ENCODE data around the gene TRMU. TPM values are rescaled to one million over a fixed set of nuclear protein-coding genes. Genes with fewer than 3 reads are reported as not detected.

The TRMU gene
- total RNA-seq, 5 donors from 2014 or later (not counting 1 experiment from before 2014, with no cell fraction given) = 62.8 to 92.1 (median 77.5) TPM

GRCh38 chr22:46381731-46382130 lies 46.2 kb downstream of the TRMU start:
- H3K36me3 ChIP-seq (ENCODE audit: control insufficient read depth in 2 of 2, extremely low read depth in 1 of 2, insufficient read depth in 1 of 2, low read length in 1 of 2) = no peaks in the 10 kb centered on the region
- Mint-ChIP-seq H3K9me3 (no peaks in the 10 kb centered on the region), H3K27ac (no peak overlapping the region), H3K4me3 (no peak overlapping the region), H3K36me3 (peaks cover under 1% of the 10 kb centered on the region), H3K4me1 (no peaks in the 10 kb centered on the region), H3K27me3 (no peaks in the 10 kb centered on the region)
- peaks cover 0 to 10% of the 10 kb centered on the region in 2 experiments for H3K27me3 ChIP-seq (replicated peaks in 1 of 2; ENCODE audit: control insufficient read depth in 2 of 2, extremely low read depth in 1 of 2, insufficient read depth in 2 of 2, low read length in 1 of 2)
- no peak overlapping the region for H3K4me3 ChIP-seq (ENCODE audit: control insufficient read depth in 1 of 2, extremely low read depth in 1 of 2, low read length in 1 of 2)
- DNase-seq = no peak
- CTCF ChIA-PET = no interaction called here
- H3K4me1 ChIP-seq (ENCODE audit: control insufficient read depth in 1 of 2, extremely low read depth in 1 of 2, insufficient read depth in 2 of 2, low read length in 2 of 2) = no peaks in the 10 kb centered on the region
- no peak overlapping the region for H3K27ac ChIP-seq (ENCODE audit: low read length)
- 96% methylated on average over 25 of the region's 27 CpGs for WGBS (ENCODE audit: insufficient coverage)
- no peaks in the 10 kb centered on the region for H3K9me3 ChIP-seq
- ATAC-seq (replicated peaks in 1 of 4) = no peak
- POLR2A ChIA-PET = no interaction called here

- 96% methylated on average over 15 of the region's 15 CpGs for WGBS (ENCODE audit: insufficient coverage)
- H3K4me3 Mint-ChIP-seq = no peak overlapping the region
- H3K4me3 ChIP-seq (ENCODE audit: control insufficient read depth in 1 of 2, extremely low read depth in 1 of 2, low read length in 1 of 2) = no peak overlapping the region
- H3K36me3 ChIP-seq (ENCODE audit: control insufficient read depth in 2 of 2, extremely low read depth in 1 of 2, insufficient read depth in 1 of 2, low read length in 1 of 2) = no peaks in the 10 kb centered on the region
- H3K4me1 Mint-ChIP-seq = no peaks in the 10 kb centered on the region
- H3K4me1 ChIP-seq (ENCODE audit: control insufficient read depth in 1 of 2, extremely low read depth in 1 of 2, insufficient read depth in 2 of 2, low read length in 2 of 2) = no peaks in the 10 kb centered on the region
- H3K27me3 Mint-ChIP-seq = no peaks in the 10 kb centered on the region
- no peaks in the 10 kb centered on the region for H3K9me3 ChIP-seq
- DNase-seq (no peak), ATAC-seq (replicated peaks in 1 of 4) (no peak)
- no peaks in the 10 kb centered on the region for H3K36me3 Mint-ChIP-seq
- H3K27ac ChIP-seq (ENCODE audit: low read length) = no peak overlapping the region
- H3K9me3 Mint-ChIP-seq = no peaks in the 10 kb centered on the region
- H3K27me3 ChIP-seq (replicated peaks in 1 of 2; ENCODE audit: control insufficient read depth in 2 of 2, extremely low read depth in 1 of 2, insufficient read depth in 2 of 2, low read length in 1 of 2) = peaks cover 0 to 10% of the 10 kb centered on the region in 2 experiments
- no peak overlapping the region for H3K27ac Mint-ChIP-seq
- ChIA-PET POLR2A (no interaction called here), CTCF (no interaction called here)
Observed at GRCh38 chr22:46382524-46382923, 47.0 kb downstream of the TRMU start.

- Histone ChIP-seq H3K36me3 (ENCODE audit: control insufficient read depth in 2 of 2, extremely low read depth in 1 of 2, insufficient read depth in 1 of 2, low read length in 1 of 2) (no peaks in the 10 kb centered on the region), H3K4me1 (ENCODE audit: control insufficient read depth in 1 of 2, extremely low read depth in 1 of 2, insufficient read depth in 2 of 2, low read length in 2 of 2) (no peaks in the 10 kb centered on the region), H3K27me3 (replicated peaks in 1 of 2; ENCODE audit: control insufficient read depth in 2 of 2, extremely low read depth in 1 of 2, insufficient read depth in 2 of 2, low read length in 1 of 2) (peaks cover 0 to 30% of the 10 kb centered on the region in 2 experiments), H3K4me3 (ENCODE audit: control insufficient read depth in 1 of 2, extremely low read depth in 1 of 2, low read length in 1 of 2) (no peak overlapping the region), H3K27ac (ENCODE audit: low read length) (no peak overlapping the region), H3K9me3 (no peaks in the 10 kb centered on the region)
- peaks cover 0 to 4% of the 10 kb centered on the region in 2 donors for H3K27me3 Mint-ChIP-seq
- no peak overlapping the region for H3K27ac Mint-ChIP-seq
- CTCF ChIA-PET = no interaction called here
- no peak overlapping the region for H3K4me3 Mint-ChIP-seq
- H3K9me3 Mint-ChIP-seq = no peaks in the 10 kb centered on the region
- H3K4me1 Mint-ChIP-seq = no peaks in the 10 kb centered on the region
- ATAC-seq (replicated peaks in 1 of 4) (no peak), DNase-seq (no peak)
- no peaks in the 10 kb centered on the region for H3K36me3 Mint-ChIP-seq
- POLR2A ChIA-PET = no interaction called here
- WGBS (ENCODE audit: insufficient coverage) = 97% methylated on average over 26 of the region's 27 CpGs
Observed at GRCh38 chr22:46386312-46386711, 50.8 kb downstream of the TRMU start.

- WGBS (ENCODE audit: insufficient coverage) = 91% methylated on average over 8 of the region's 11 CpGs
- CTCF ChIA-PET = no interaction called here
- peaks cover 0 to 4% of the 10 kb centered on the region in 2 donors for H3K27me3 Mint-ChIP-seq
Observed at GRCh38 chr22:46387748-46388147, 52.2 kb downstream of the TRMU start.

GRCh38 chr22:46388647-46389046 lies 53.1 kb downstream of the TRMU start:
- ATAC-seq (replicated peaks in 1 of 4) = no peak
- H3K27ac Mint-ChIP-seq = no peak overlapping the region
- peaks cover under 1 to 2% (median 1%) of the 10 kb centered on the region in 3 donors for H3K4me1 Mint-ChIP-seq
- 75% methylated on average over 5 of the region's 10 CpGs for WGBS (ENCODE audit: insufficient coverage)
- Histone ChIP-seq H3K27ac (ENCODE audit: low read length) (no peak overlapping the region), H3K4me1 (ENCODE audit: control insufficient read depth in 1 of 2, extremely low read depth in 1 of 2, insufficient read depth in 2 of 2, low read length in 2 of 2) (peaks cover 0 to 2% of the 10 kb centered on the region in 2 experiments), H3K27me3 (replicated peaks in 1 of 2; ENCODE audit: control insufficient read depth in 2 of 2, extremely low read depth in 1 of 2, insufficient read depth in 2 of 2, low read length in 1 of 2) (peaks cover 0 to 38% of the 10 kb centered on the region in 2 experiments), H3K4me3 (ENCODE audit: control insufficient read depth in 1 of 2, extremely low read depth in 1 of 2, low read length in 1 of 2) (no peak overlapping the region), H3K9me3 (no peaks in the 10 kb centered on the region), H3K36me3 (ENCODE audit: control insufficient read depth in 2 of 2, extremely low read depth in 1 of 2, insufficient read depth in 1 of 2, low read length in 1 of 2) (no peaks in the 10 kb centered on the region)
- H3K36me3 Mint-ChIP-seq = no peaks in the 10 kb centered on the region
- H3K27me3 Mint-ChIP-seq = peaks cover 0 to 4% of the 10 kb centered on the region in 2 donors
- ChIA-PET CTCF (no interaction called here), POLR2A (no interaction called here)
- H3K4me3 Mint-ChIP-seq = no peak overlapping the region
- no peaks in the 10 kb centered on the region for H3K9me3 Mint-ChIP-seq
- DNase-seq = no peak

More at GRCh38 chr22:46387748-46388147, 52.2 kb downstream of the TRMU start:
- no peak overlapping the region for H3K27ac ChIP-seq (ENCODE audit: low read length)
- H3K9me3 Mint-ChIP-seq = no peaks in the 10 kb centered on the region
- no peak overlapping the region for H3K4me3 ChIP-seq (ENCODE audit: control insufficient read depth in 1 of 2, extremely low read depth in 1 of 2, low read length in 1 of 2)
- H3K9me3 ChIP-seq = no peaks in the 10 kb centered on the region
- ATAC-seq (replicated peaks in 1 of 4) (no peak), DNase-seq (no peak)
- H3K27ac Mint-ChIP-seq = no peak overlapping the region
- peaks cover 0 to 35% of the 10 kb centered on the region in 2 experiments for H3K27me3 ChIP-seq (replicated peaks in 1 of 2; ENCODE audit: control insufficient read depth in 2 of 2, extremely low read depth in 1 of 2, insufficient read depth in 2 of 2, low read length in 1 of 2)
- no peaks in the 10 kb centered on the region for H3K36me3 Mint-ChIP-seq
- H3K4me1 ChIP-seq (ENCODE audit: control insufficient read depth in 1 of 2, extremely low read depth in 1 of 2, insufficient read depth in 2 of 2, low read length in 2 of 2) = no peaks in the 10 kb centered on the region
- H3K4me3 Mint-ChIP-seq = no peak overlapping the region
- POLR2A ChIA-PET = no interaction called here
- no peaks in the 10 kb centered on the region for H3K36me3 ChIP-seq (ENCODE audit: control insufficient read depth in 2 of 2, extremely low read depth in 1 of 2, insufficient read depth in 1 of 2, low read length in 1 of 2)
- H3K4me1 Mint-ChIP-seq = no peaks in the 10 kb centered on the region

- no peaks in the 10 kb centered on the region for H3K9me3 Mint-ChIP-seq
- CTCF ChIA-PET = no interaction called here
- Histone ChIP-seq H3K27me3 (replicated peaks in 1 of 2; ENCODE audit: control insufficient read depth in 2 of 2, extremely low read depth in 1 of 2, insufficient read depth in 2 of 2, low read length in 1 of 2) (peaks cover 0 to 43% of the 10 kb centered on the region in 2 experiments), H3K9me3 (no peaks in the 10 kb centered on the region), H3K4me3 (ENCODE audit: control insufficient read depth in 1 of 2, extremely low read depth in 1 of 2, low read length in 1 of 2) (no peak overlapping the region), H3K4me1 (ENCODE audit: control insufficient read depth in 1 of 2, extremely low read depth in 1 of 2, insufficient read depth in 2 of 2, low read length in 2 of 2) (peaks cover 0 to 6% of the 10 kb centered on the region in 2 experiments), H3K36me3 (ENCODE audit: control insufficient read depth in 2 of 2, extremely low read depth in 1 of 2, insufficient read depth in 1 of 2, low read length in 1 of 2) (no peaks in the 10 kb centered on the region), H3K27ac (ENCODE audit: low read length) (no peak overlapping the region)
- peaks cover 0 to 4% of the 10 kb centered on the region in 2 donors for H3K27me3 Mint-ChIP-seq
- peaks cover 5 to 6% (median 5%) of the 10 kb centered on the region in 3 donors for H3K4me1 Mint-ChIP-seq
- no peak overlapping the region for H3K4me3 Mint-ChIP-seq
- ATAC-seq (replicated peaks in 1 of 4) (no peak), DNase-seq (no peak)
- WGBS (ENCODE audit: insufficient coverage) = 90% methylated on average over 30 of the region's 30 CpGs
- POLR2A ChIA-PET = no interaction called here
- H3K36me3 Mint-ChIP-seq = no peaks in the 10 kb centered on the region
- no peak overlapping the region for H3K27ac Mint-ChIP-seq
Observed at GRCh38 chr22:46389081-46389480, 53.6 kb downstream of the TRMU start.

- ChIA-PET POLR2A (no interaction called here), CTCF (no interaction called here)
- no peak overlapping the region for H3K27ac Mint-ChIP-seq
- no peak overlapping the region for H3K4me3 ChIP-seq (ENCODE audit: control insufficient read depth in 1 of 2, extremely low read depth in 1 of 2, low read length in 1 of 2)
- peaks cover 0 to 9% of the 10 kb centered on the region in 2 experiments for H3K4me1 ChIP-seq (ENCODE audit: control insufficient read depth in 1 of 2, extremely low read depth in 1 of 2, insufficient read depth in 2 of 2, low read length in 2 of 2)
- no peak for ATAC-seq (replicated peaks in 1 of 4)
- no peaks in the 10 kb centered on the region for H3K9me3 ChIP-seq
- no peak overlapping the region for H3K4me3 Mint-ChIP-seq
- DNase-seq = no peak
- H3K27me3 ChIP-seq (replicated peaks in 1 of 2; ENCODE audit: control insufficient read depth in 2 of 2, extremely low read depth in 1 of 2, insufficient read depth in 2 of 2, low read length in 1 of 2) = peaks cover 0 to 49% of the 10 kb centered on the region in 2 experiments
- WGBS (ENCODE audit: insufficient coverage) = 85% methylated on average over 14 of the region's 20 CpGs
- no peak overlapping the region for H3K27ac ChIP-seq (ENCODE audit: low read length)
- no peaks in the 10 kb centered on the region for H3K36me3 ChIP-seq (ENCODE audit: control insufficient read depth in 2 of 2, extremely low read depth in 1 of 2, insufficient read depth in 1 of 2, low read length in 1 of 2)
- H3K36me3 Mint-ChIP-seq = no peaks in the 10 kb centered on the region
- peaks cover 0 to 4% of the 10 kb centered on the region in 2 donors for H3K27me3 Mint-ChIP-seq
- H3K9me3 Mint-ChIP-seq = no peaks in the 10 kb centered on the region
- peaks cover 6 to 9% (median 7%) of the 10 kb centered on the region in 3 donors for H3K4me1 Mint-ChIP-seq
Observed at GRCh38 chr22:46390105-46390651, 54.7 kb downstream of the TRMU start.

Data from T-cell (primary cell).